Ovary (tissue), 9 donors: Measurements from ENCODE around the gene PTGER2. TPM values are rescaled to one million over a fixed set of nuclear protein-coding genes. Genes with fewer than 3 reads are reported as not detected.

Experiments
- DNase-seq, 5 donors: peaks; one replicate each; pipeline ENCODE4 v3.0.0-alpha.2; 2019 to 2020
- H3K27ac ChIP-seq, 2 donors: fragments of 200-600 bp; one replicate each; pipeline versions ENCODE4 v1.5.1 to v1.8.0; 2019 to 2022
- H3K27me3 ChIP-seq: fragments of 200-600 bp; one replicate; pipeline ENCODE4 v1.8.0; 2022
- H3K36me3 ChIP-seq: fragments of 200-600 bp; sonication (generic); one replicate; pipeline ENCODE4 v1.5.1; 2019
- H3K4me1 ChIP-seq: one replicate; pipeline ENCODE4 v1.8.1; 2013; ENCODE audit warnings: mild to moderate bottlenecking, moderate library complexity; ENCODE audit not compliant: insufficient read depth
- H3K4me3 ChIP-seq: fragments of 200-600 bp; sonication (generic); one replicate; pipeline ENCODE4 v1.5.1; 2017
- H3K9me3 ChIP-seq, 2 donors: fragments of 200-600 bp in 1 of 2; sonication (generic) in 1 of 2; one replicate each; pipeline versions ENCODE4 v1.5.1 to v1.8.1; 2013 to 2019; ENCODE audit warnings: mild to moderate bottlenecking in 1 of 2, moderate library complexity in 1 of 2
- EP300 ChIP-seq: sonication (generic); formaldehyde crosslinking; IDR thresholded peaks from one replicate; pipeline ENCODE4 v1.6.1; 2017; ENCODE audit warnings: antibody characterized with exemption
- POLR2A ChIP-seq: fragments of 450-650 bp; IDR thresholded peaks from one replicate; pipeline ENCODE4 v1.6.1; 2017; ENCODE audit warnings: antibody characterized with exemption, mild to moderate bottlenecking, moderate library complexity
- WGBS, 3 donors: extraction: QIAGEN DNeasy Blood & Tissue Kit in 1 of 3; methylation state at CpG; one replicate each; pipeline versions ENCODE4 v1.1.5 to v1.1.7; 2013 to 2017; 5-methylcytosine and 5-hydroxymethylcytosine counted together
- intact Hi-C, 4 donors: fragments of 100-400 bp; cut with DNase I; formaldehyde crosslinking; loops; one replicate each; pipeline versions ENCODE4 v1.11.0 to v1.15.1; 2022 to 2023
- polyA plus RNA-seq, 2 donors: library from polyadenylated mRNA; stranded (reverse); fragments of 200-250 nt in 1 of 2; fragments of 350-450 nt in 1 of 2; fragmentation: Illumina TruSeq in 1 of 2; extraction: RNeasy Lipid Tissue Mini Kit (QIAGEN cat#74804) in 1 of 2; gene quantifications; one replicate each; pipeline ENCODE4 v1.2.3, GENCODE V29; 2013 to 2014
- total RNA-seq, 7 donors: library from RNA; depleted of rRNA in 2 of 7; stranded (reverse); fragments of >200 nt in 2 of 7; fragmentation: NEBNext Ultra II Directional in 3 of 7; extraction: Animal tissue kit (Norgen Biotek cat#: 25700) in 3 of 7; gene quantifications; one replicate each; pipeline versions ENCODE4 v1.1.0 to v1.2.4, GENCODE V29; 2016 to 2023
- TF ChIP-seq, protein P1 (sequence below), 3 donors: fragments of 450-650 bp in 2 of 3; fragments of 200-600 bp in 1 of 3; IDR thresholded peaks; one replicate each; pipeline versions ENCODE4 v1.5.1 to v1.8.0; 2016 to 2022; ENCODE audit warnings: antibody characterized with exemption in 3 of 3, mild to moderate bottlenecking in 1 of 3
- donor health status: DM: no; HTN: no; CAD: no; lungs with moderate emphysema.
- donor health status: DM: no; HTN: no; CAD: no.
- donor health status: Bipolar disorder and iron deficiency.
- donor health status: DM: yes; HTN: yes; CAD: no.
- donor health status: DM: no; HTN: no; CAD: no.
- donor health status: DM: yes; HTN: yes; CAD: no.

The PTGER2 gene
- total and polyA plus RNA-seq, 9 donors, result 0.86 to 15.6 (median 6.4) TPM

DNA sequence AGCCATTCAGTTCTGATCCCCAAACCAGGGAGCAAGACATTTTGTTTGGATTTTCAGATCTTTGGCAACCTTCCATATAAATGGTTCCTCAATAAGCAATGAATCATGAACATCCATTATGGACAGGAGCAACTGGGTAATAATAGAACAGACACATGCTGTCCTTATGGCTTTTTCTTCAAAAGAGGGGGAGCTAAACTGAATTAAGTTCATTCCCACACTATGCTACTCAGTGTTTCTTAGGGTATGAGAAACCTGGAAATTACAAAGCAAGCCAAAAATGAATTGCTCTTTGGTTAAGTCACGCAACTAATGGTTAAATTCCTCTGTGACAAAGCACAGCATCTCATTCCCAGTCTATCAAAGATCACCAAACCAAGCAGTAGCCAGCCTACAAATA is 51.0 kb downstream of the PTGER2 start:
- Histone ChIP-seq H3K27ac (no peak overlapping the region), H3K9me3 (no peaks in the 10 kb centered on the region), H3K36me3 (no peaks in the 10 kb centered on the region), H3K27me3 (no peaks in the 10 kb centered on the region), H3K4me3 (no peak overlapping the region), H3K4me1 (peaks cover 8% of the 10 kb centered on the region)
- TF ChIP-seq EP300, result no peak
- TF ChIP-seq, protein P1, sequence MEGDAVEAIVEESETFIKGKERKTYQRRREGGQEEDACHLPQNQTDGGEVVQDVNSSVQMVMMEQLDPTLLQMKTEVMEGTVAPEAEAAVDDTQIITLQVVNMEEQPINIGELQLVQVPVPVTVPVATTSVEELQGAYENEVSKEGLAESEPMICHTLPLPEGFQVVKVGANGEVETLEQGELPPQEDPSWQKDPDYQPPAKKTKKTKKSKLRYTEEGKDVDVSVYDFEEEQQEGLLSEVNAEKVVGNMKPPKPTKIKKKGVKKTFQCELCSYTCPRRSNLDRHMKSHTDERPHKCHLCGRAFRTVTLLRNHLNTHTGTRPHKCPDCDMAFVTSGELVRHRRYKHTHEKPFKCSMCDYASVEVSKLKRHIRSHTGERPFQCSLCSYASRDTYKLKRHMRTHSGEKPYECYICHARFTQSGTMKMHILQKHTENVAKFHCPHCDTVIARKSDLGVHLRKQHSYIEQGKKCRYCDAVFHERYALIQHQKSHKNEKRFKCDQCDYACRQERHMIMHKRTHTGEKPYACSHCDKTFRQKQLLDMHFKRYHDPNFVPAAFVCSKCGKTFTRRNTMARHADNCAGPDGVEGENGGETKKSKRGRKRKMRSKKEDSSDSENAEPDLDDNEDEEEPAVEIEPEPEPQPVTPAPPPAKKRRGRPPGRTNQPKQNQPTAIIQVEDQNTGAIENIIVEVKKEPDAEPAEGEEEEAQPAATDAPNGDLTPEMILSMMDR (IDR thresholded peaks at IDR 0.05), result no peak
- TF ChIP-seq POLR2A, result no peak
- no peak for DNase-seq
- intact Hi-C loops, result no loop called here
- 94 to 98% (median 97%) methylated on average over 1 of the region's 1 CpG for WGBS, 3 donors

DNA sequence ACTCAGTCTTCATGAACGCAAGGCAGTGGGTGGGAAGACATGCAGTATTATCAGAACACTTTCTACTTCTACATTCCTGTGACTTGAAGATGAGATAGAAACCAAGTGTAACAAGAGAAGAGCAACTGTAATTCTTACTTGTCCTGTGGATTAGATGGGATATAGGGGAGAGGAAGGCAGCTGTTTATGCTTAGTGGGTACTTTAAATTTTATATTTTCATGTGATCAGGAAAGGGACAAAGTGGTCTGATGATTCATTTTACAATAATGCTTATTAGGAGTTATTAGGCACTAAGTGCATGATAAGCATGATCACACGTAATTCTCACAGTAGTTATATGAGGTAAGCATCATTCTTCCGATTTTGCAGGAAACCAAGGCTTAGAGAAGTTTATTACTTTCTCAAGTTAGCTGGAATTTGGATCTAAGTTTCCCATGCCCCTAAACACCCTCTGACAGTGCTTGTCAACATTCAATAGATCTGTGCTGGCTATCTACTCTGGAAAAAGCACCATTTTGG is 52.7 kb downstream of the PTGER2 start:
- H3K4me3 ChIP-seq, result no peak overlapping the region
- no peak for DNase-seq
- intact Hi-C loops, result no loop called here
- no peaks in the 10 kb centered on the region for H3K27me3 ChIP-seq
- no peaks in the 10 kb centered on the region for H3K9me3 ChIP-seq
- TF ChIP-seq POLR2A, result no peak
- H3K4me1 ChIP-seq, result peaks cover 1% of the 10 kb centered on the region
- WGBS, 3 donors, result 53 to 57% (median 55%) methylated on average over 3 of the region's 3 CpGs
- H3K27ac ChIP-seq, result no peak overlapping the region
- H3K36me3 ChIP-seq, result no peaks in the 10 kb centered on the region

DNA sequence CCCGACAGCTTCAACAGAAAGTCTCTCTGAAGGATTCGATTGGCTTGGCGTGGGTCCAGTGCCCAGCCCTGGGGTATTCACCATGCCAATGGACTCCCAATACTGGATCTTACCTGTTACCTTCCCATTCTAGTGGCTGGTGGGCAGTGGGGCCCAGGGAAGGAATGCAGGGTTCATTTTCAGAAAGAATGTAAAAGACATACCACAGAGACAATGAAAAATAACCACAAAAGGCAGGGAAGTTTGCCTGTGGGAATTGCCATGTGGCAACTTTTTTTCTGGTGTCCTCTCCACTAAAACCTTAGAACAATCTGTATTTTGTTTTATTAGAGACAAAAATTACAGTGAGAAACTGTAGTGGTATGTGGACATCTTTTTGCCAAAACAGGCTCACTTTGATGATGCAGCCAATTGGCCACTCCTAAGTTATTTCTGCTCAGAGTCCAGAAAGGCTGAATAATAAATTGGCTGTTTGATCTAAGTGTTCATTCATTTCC is 55.2 kb downstream of the PTGER2 start:
- no peaks in the 10 kb centered on the region for H3K36me3 ChIP-seq
- no peaks in the 10 kb centered on the region for H3K9me3 ChIP-seq
- intact Hi-C loops, result no loop called here
- H3K4me3 ChIP-seq, result no peak overlapping the region
- H3K4me1 ChIP-seq, result no peaks in the 10 kb centered on the region
- 62 to 83% (median 77%) methylated on average over 3 of the region's 3 CpGs for WGBS, 3 donors
- H3K27me3 ChIP-seq, result no peaks in the 10 kb centered on the region
- peak in 1 of 5 donors; percentile 44 for DNase-seq
- H3K27ac ChIP-seq, result no peak overlapping the region
- TF ChIP-seq, protein P1 (IDR thresholded peaks at IDR 0.05), result no peak
- TF ChIP-seq EP300 (no peak), POLR2A (no peak)

DNA sequence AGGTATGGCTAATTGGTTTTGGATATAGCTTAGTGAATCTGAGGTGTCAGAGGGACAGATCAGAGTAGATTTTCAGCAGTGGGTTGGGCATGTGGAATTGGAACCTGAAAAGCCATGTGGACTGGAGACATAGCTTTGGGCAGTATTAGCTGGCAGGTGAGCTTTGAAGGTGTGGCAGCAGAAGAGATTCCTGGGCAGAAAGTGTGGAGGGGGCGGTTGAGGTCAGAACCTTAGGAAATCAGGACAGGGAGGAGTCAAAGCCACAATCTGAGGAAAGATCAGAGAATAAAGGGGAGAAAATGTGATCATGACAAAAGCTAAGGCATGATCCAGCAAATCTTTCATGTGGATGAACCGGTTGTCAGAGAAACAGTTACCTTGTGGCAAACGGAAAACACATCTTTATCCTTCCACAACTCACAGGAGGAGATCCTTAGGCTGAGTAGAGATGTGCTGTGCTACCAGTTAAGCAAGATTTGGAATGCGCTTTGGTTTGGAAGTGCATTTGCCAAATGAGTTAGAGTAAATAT is 56.4 kb downstream of the PTGER2 start:
- no peaks in the 10 kb centered on the region for H3K36me3 ChIP-seq
- H3K4me1 ChIP-seq, result no peaks in the 10 kb centered on the region
- H3K9me3 ChIP-seq, result no peaks in the 10 kb centered on the region
- H3K4me3 ChIP-seq, result no peak overlapping the region
- DNase-seq, result no peak
- H3K27ac ChIP-seq, result no peak overlapping the region
- 84 to 93% (median 93%) methylated on average over 4 of the region's 4 CpGs for WGBS, 3 donors
- H3K27me3 ChIP-seq, result no peaks in the 10 kb centered on the region
- TF ChIP-seq, protein P1 (IDR thresholded peaks at IDR 0.05), result no peak
- TF ChIP-seq EP300 (no peak), POLR2A (no peak)
- intact Hi-C loops, result no loop called here

DNA sequence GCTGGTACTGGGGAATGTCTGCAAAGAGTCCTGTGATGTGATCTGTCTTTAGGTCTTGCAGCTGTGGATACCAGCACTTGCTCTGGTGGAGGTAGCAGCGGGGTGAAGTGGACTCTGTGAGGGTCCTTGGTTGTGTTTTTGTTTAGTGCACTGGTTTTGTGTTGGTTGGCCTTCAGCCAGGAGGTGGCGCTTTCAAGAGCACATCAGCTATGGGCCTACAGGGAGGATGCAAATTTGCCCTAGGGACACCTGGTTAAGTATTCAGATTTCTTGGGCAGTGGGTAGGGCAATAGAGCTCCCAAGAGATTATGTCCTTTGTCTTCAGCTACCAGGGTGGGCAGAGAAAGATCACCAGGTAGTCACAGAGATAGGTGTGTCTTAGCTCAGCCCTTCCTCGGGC is 63.8 kb downstream of the PTGER2 start:
- no peaks in the 10 kb centered on the region for H3K27me3 ChIP-seq
- H3K27ac ChIP-seq, result no peak overlapping the region
- intact Hi-C loops, result no loop called here
- H3K4me1 ChIP-seq, result no peaks in the 10 kb centered on the region
- no peak overlapping the region for H3K4me3 ChIP-seq
- TF ChIP-seq, protein P1 (IDR thresholded peaks at IDR 0.05), result no peak
- TF ChIP-seq POLR2A, result no peak
- no peak for TF ChIP-seq EP300
- no peak for DNase-seq
- no peaks in the 10 kb centered on the region for H3K36me3 ChIP-seq
- 83 to 97% (median 88%) methylated on average over 3 of the region's 3 CpGs for WGBS, 3 donors
- H3K9me3 ChIP-seq, result no peaks in the 10 kb centered on the region
